PFSK-1 (cell line): ENCODE measurements around the gene MMP11.

Experiments
- POLR2AphosphoS5 ChIP-seq: IDR thresholded peaks from 2 replicates; pipeline ENCODE4 v1.6.1; 2012; ENCODE audit warnings: low read depth, mild to moderate bottlenecking, control low read depth, low read length, moderate library complexity
- TAF1 ChIP-seq: IDR thresholded peaks from 2 replicates; pipeline ENCODE4 v1.6.1; 2012; ENCODE audit warnings: low read length, control low read depth, borderline replicate concordance; ENCODE audit not compliant: insufficient read depth
- TF ChIP-seq, protein P1 (sequence below), 2 experiments: IDR thresholded peaks; 2 replicates each; pipeline versions ENCODE4 v1.6.1 to v1.8.0; 2011 to 2012; ENCODE audit warnings: low read depth in 2 of 2, low read length in 2 of 2, control low read depth in 1 of 2, inconsistent platforms in 1 of 2, mild to moderate bottlenecking in 1 of 2, moderate library complexity in 1 of 2; ENCODE audit not compliant: insufficient read depth in 1 of 2

DNA sequence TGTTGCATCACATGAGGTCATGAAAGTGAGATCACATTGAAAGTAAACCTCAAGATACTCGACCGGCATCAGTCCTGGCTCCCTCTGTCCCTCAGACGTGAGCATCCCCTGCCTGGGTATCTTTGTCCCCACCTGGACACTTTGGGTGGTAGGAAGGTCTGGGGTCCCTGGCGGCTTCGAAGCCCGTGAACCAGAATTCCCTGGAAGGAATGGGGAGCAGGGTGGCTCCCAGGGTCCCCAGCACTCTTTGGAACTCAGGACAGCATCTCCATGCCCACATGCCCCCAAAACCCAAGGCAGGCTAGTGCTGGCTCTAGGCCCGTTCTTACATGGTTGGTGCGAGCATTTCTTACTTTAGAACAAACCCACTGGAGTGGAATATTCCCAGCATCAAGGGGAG is 58.6 kb downstream of the MMP11 start:
- TF ChIP-seq POLR2AphosphoS5 (no peak), TAF1 (no peak)
- TF ChIP-seq, protein P1, sequence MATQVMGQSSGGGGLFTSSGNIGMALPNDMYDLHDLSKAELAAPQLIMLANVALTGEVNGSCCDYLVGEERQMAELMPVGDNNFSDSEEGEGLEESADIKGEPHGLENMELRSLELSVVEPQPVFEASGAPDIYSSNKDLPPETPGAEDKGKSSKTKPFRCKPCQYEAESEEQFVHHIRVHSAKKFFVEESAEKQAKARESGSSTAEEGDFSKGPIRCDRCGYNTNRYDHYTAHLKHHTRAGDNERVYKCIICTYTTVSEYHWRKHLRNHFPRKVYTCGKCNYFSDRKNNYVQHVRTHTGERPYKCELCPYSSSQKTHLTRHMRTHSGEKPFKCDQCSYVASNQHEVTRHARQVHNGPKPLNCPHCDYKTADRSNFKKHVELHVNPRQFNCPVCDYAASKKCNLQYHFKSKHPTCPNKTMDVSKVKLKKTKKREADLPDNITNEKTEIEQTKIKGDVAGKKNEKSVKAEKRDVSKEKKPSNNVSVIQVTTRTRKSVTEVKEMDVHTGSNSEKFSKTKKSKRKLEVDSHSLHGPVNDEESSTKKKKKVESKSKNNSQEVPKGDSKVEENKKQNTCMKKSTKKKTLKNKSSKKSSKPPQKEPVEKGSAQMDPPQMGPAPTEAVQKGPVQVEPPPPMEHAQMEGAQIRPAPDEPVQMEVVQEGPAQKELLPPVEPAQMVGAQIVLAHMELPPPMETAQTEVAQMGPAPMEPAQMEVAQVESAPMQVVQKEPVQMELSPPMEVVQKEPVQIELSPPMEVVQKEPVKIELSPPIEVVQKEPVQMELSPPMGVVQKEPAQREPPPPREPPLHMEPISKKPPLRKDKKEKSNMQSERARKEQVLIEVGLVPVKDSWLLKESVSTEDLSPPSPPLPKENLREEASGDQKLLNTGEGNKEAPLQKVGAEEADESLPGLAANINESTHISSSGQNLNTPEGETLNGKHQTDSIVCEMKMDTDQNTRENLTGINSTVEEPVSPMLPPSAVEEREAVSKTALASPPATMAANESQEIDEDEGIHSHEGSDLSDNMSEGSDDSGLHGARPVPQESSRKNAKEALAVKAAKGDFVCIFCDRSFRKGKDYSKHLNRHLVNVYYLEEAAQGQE (IDR thresholded peaks at IDR 0.05; ENCODE audit: insufficient read depth in 1 of 2, low read depth in 2 of 2, low read length in 2 of 2): no peak
